H1 (cell line): ENCODE results near the gene PPP1R10. TPM values are rescaled to one million over a fixed set of nuclear protein-coding genes. Genes with fewer than 3 reads are reported as not detected.

Experiments
- CTCF ChIA-PET: fragments of 300-600 bp; sonication (Branson Sonifier 250); formaldehyde crosslinking; loops from one replicate; lab custom pipeline; 2021; ENCODE audit not compliant: partially characterized antibody; lab: Charles Lee
- POLR2A ChIA-PET: fragments of 300-600 bp; sonication (Branson Sonifier 250); formaldehyde crosslinking; loops from one replicate; lab custom pipeline; 2021; ENCODE audit warnings: inconsistent platforms; ENCODE audit not compliant: partially characterized antibody; lab: Charles Lee
- DNase-seq, 2 experiments: peaks; one replicate each; pipeline versions ENCODE4 v3.0.0 to v3.0.0-alpha.2; 2010 to 2022; ENCODE audit warnings: low spot score in 2 of 2, low read depth in 1 of 2, mixed read lengths in 1 of 2
- FAIRE-seq: peaks from 2 replicates; lab custom pipeline; 2011; peaks lifted over from hg19 to GRCh38; lab: Jason Lieb, UNC
- H2AFZ ChIP-seq: 2 replicates; pipeline ENCODE4 v1.8.1; 2012; ENCODE audit warnings: low read length, inconsistent platforms
- H2AK5ac ChIP-seq: 2 replicates; pipeline ENCODE4 v1.6.1; 2013; ENCODE audit warnings: low read depth, low read length
- H2BK120ac ChIP-seq: replicated peaks from 2 replicates; pipeline ENCODE3; 2013; ENCODE audit warnings: low read depth, low read length, inconsistent platforms
- H2BK12ac ChIP-seq: 2 replicates; pipeline ENCODE4 v1.6.1; 2013; ENCODE audit warnings: low read depth, low read length
- H2BK15ac ChIP-seq: 2 replicates; pipeline ENCODE4 v1.6.1; 2013; ENCODE audit warnings: low read length
- H2BK20ac ChIP-seq: 2 replicates; pipeline ENCODE4 v1.6.1; 2013; ENCODE audit warnings: low read length
- H2BK5ac ChIP-seq: 2 replicates; pipeline ENCODE4 v1.6.1; 2013; ENCODE audit warnings: low read depth, low read length
- H3K14ac ChIP-seq: 2 replicates; pipeline ENCODE4 v1.6.1; 2013; ENCODE audit warnings: inconsistent platforms; ENCODE audit not compliant: insufficient read length
- H3K18ac ChIP-seq: 2 replicates; pipeline ENCODE4 v1.6.1; 2013; ENCODE audit warnings: low read length; ENCODE audit errors: extremely low read depth
- H3K23ac ChIP-seq: 2 replicates; pipeline ENCODE4 v1.6.1; 2013; ENCODE audit warnings: inconsistent platforms; ENCODE audit not compliant: insufficient read length
- H3K23me2 ChIP-seq: 2 replicates; pipeline ENCODE4 v1.6.1; 2013; ENCODE audit warnings: low read depth, low read length
- H3K27ac ChIP-seq: 2 replicates; pipeline ENCODE4 v1.6.1; 2011; ENCODE audit warnings: low read depth, low read length, inconsistent platforms
- H3K27me3 ChIP-seq, 4 experiments: replicated peaks in 1 of 4; 1 replicate in 1 of 4; 2 replicates in 3 of 4; pipeline versions ENCODE4 v1.6.1 to v1.8.1; 2011 to 2013; ENCODE audit warnings: low read length in 3 of 4, mild to moderate bottlenecking in 3 of 4, inconsistent platforms in 2 of 4, mixed read lengths in 2 of 4, moderate library complexity in 1 of 4; ENCODE audit not compliant: control insufficient read depth in 3 of 4, insufficient read depth in 3 of 4; ENCODE audit errors: extremely low read depth in 1 of 4
- H3K36me3 ChIP-seq, 4 experiments: 2 replicates each; pipeline versions ENCODE4 v1.6.1 to v1.8.1; 2011 to 2013; ENCODE audit warnings: mild to moderate bottlenecking in 4 of 4, low read length in 3 of 4, moderate library complexity in 2 of 4, control low read depth in 1 of 4, inconsistent platforms in 1 of 4; ENCODE audit not compliant: insufficient read depth in 4 of 4, control insufficient read depth in 2 of 4
- H3K4ac ChIP-seq: replicated peaks from 2 replicates; pipeline ENCODE3; 2013; ENCODE audit warnings: low read length, low read depth, mixed read lengths, inconsistent platforms; ENCODE audit not compliant: insufficient read length
- H3K4me1 ChIP-seq, 4 experiments: replicated peaks in 1 of 4; 1 replicate in 1 of 4; 2 replicates in 3 of 4; pipeline versions ENCODE4 v1.6.1 to v1.8.1; 2011 to 2013; ENCODE audit warnings: low read length in 3 of 4, inconsistent platforms in 2 of 4, mixed read lengths in 1 of 4; ENCODE audit not compliant: insufficient read depth in 4 of 4, control insufficient read depth in 3 of 4
- H3K4me2 ChIP-seq, 2 experiments: 2 replicates each; pipeline versions ENCODE4 v1.6.1 to v1.8.1; 2011 to 2013; ENCODE audit warnings: low read depth in 2 of 2, low read length in 2 of 2, control low read depth in 1 of 2, inconsistent platforms in 1 of 2, mild to moderate bottlenecking in 1 of 2; ENCODE audit not compliant: insufficient read depth in 1 of 2
- H3K4me3 ChIP-seq, 4 experiments: fragments of 200-600, 300-600 bp in 1 of 4; sonication (generic), shearing (Covaris generic), sonication (Bioruptor Twin) in 1 of 4; 2 replicates each; pipeline versions ENCODE4 v1.5.1 to v1.8.1; 2011 to 2016; ENCODE audit warnings: low read length in 4 of 4, low read depth in 3 of 4, control low read depth in 2 of 4, inconsistent platforms in 2 of 4, mild to moderate bottlenecking in 2 of 4, mixed read lengths in 1 of 4, moderate library complexity in 1 of 4; ENCODE audit not compliant: insufficient read depth in 2 of 4; ENCODE audit errors: extremely low read depth in 1 of 4
- H3K56ac ChIP-seq: replicated peaks from 2 replicates; pipeline ENCODE3; 2013; ENCODE audit warnings: low read depth, mild to moderate bottlenecking, mixed read lengths, low read length, inconsistent platforms; ENCODE audit not compliant: insufficient read length
- H3K79me1 ChIP-seq: 2 replicates; pipeline ENCODE4 v1.6.1; 2013; ENCODE audit warnings: low read depth, low read length, control low read depth
- H3K79me2 ChIP-seq, 2 experiments: 2 replicates each; pipeline versions ENCODE4 v1.6.1 to v1.8.1; 2012 to 2013; ENCODE audit warnings: low read length in 2 of 2, mild to moderate bottlenecking in 2 of 2, inconsistent platforms in 1 of 2; ENCODE audit not compliant: insufficient read depth in 2 of 2, control insufficient read depth in 1 of 2
- H3K9ac ChIP-seq, 4 experiments: replicated peaks in 1 of 4; 1 replicate in 1 of 4; 2 replicates in 3 of 4; pipeline versions ENCODE4 v1.6.1 to v1.8.1; 2011 to 2013; ENCODE audit warnings: low read depth in 3 of 4, low read length in 3 of 4, control low read depth in 2 of 4, mild to moderate bottlenecking in 2 of 4, moderate library complexity in 2 of 4, inconsistent platforms in 1 of 4; ENCODE audit errors: extremely low read depth in 1 of 4
- H3K9me3 ChIP-seq, 2 experiments: 2 replicates each; pipeline versions ENCODE4 v1.6.1 to v1.8.1; 2012 to 2013; ENCODE audit warnings: mild to moderate bottlenecking in 2 of 2, moderate library complexity in 2 of 2, control low read depth in 1 of 2, inconsistent platforms in 1 of 2, low read depth in 1 of 2, low read length in 1 of 2, mixed read lengths in 1 of 2; ENCODE audit not compliant: insufficient read depth in 2 of 2
- H4K20me1 ChIP-seq, 2 experiments: replicated peaks in 1 of 2; 2 replicates each; pipeline versions ENCODE3 to v1.8.1; 2011 to 2013; ENCODE audit warnings: inconsistent platforms in 2 of 2, low read length in 2 of 2, mild to moderate bottlenecking in 1 of 2; ENCODE audit not compliant: insufficient read depth in 2 of 2, control insufficient read depth in 1 of 2
- H4K5ac ChIP-seq: 2 replicates; pipeline ENCODE4 v1.6.1; 2013; ENCODE audit warnings: low read length, low read depth, mixed read lengths, inconsistent platforms; ENCODE audit not compliant: insufficient read length
- H4K8ac ChIP-seq: 2 replicates; pipeline ENCODE4 v1.8.0; 2013; ENCODE audit warnings: mild to moderate bottlenecking, moderate library complexity, low read length, inconsistent platforms; ENCODE audit not compliant: insufficient read depth; ENCODE audit errors: extremely low read depth
- H4K91ac ChIP-seq: replicated peaks from 2 replicates; pipeline ENCODE3; 2013; ENCODE audit warnings: low read length, mixed read lengths, inconsistent platforms; ENCODE audit not compliant: insufficient read length
- CTCF ChIP-seq, 3 experiments: IDR thresholded peaks; 1 replicate in 2 of 3; 2 replicates in 1 of 3; pipeline versions ENCODE4 v1.5.1 to v1.6.1; 2011; ENCODE audit warnings: low read length in 3 of 3, mild to moderate bottlenecking in 3 of 3, inconsistent platforms in 2 of 3, low read depth in 1 of 3, moderate library complexity in 1 of 3; ENCODE audit not compliant: insufficient read depth in 1 of 3; ENCODE audit errors: control extremely low read depth in 1 of 3
- GABPA ChIP-seq: IDR thresholded peaks from 2 replicates; pipeline ENCODE4 v1.6.1; 2011; ENCODE audit warnings: mild to moderate bottlenecking, low read length, moderate library complexity, borderline replicate concordance; ENCODE audit not compliant: insufficient read depth
- GTF2F1 ChIP-seq: IDR thresholded peaks from 2 replicates; pipeline ENCODE4 v1.6.1; 2012; ENCODE audit warnings: low read depth, low read length, improper control_type of control experiment, borderline replicate concordance
- PHF8 ChIP-seq: fragments of 200-600 bp; sonication (generic); conservative IDR thresholded peaks from 2 replicates; pipeline ENCODE4 v1.7.1; 2012; ENCODE audit warnings: low read depth, mild to moderate bottlenecking, inconsistent platforms, low read length, moderate library complexity
- POLR2AphosphoS5 ChIP-seq: IDR thresholded peaks from 2 replicates; pipeline ENCODE4 v1.6.1; 2011; ENCODE audit warnings: low read depth, low read length
- SIN3A ChIP-seq, 2 experiments: IDR thresholded peaks in 1 of 2; conservative IDR thresholded peaks in 1 of 2; 2 replicates each; pipeline ENCODE4 v1.6.1; 2011 to 2012; ENCODE audit warnings: low read length in 2 of 2, improper control_type of control experiment in 1 of 2, low read depth in 1 of 2, mild to moderate bottlenecking in 1 of 2
- TAF1 ChIP-seq: IDR thresholded peaks from 2 replicates; pipeline ENCODE4 v1.6.1; 2011; ENCODE audit warnings: mild to moderate bottlenecking, low read depth, low read length
- WGBS, 2 experiments: shearing (Covaris generic) in 1 of 2; methylation state at CpG; one replicate each; pipeline versions ENCODE4 v1.1.6 to v1.1.7; 2013 to 2015; ENCODE audit warnings: low lambda C conversion rate in 2 of 2, mixed read lengths in 2 of 2, inconsistent platforms in 1 of 2, low coverage in 1 of 2, missing lambda C conversion rate in 1 of 2; ENCODE audit not compliant: insufficient replicate concordance in 2 of 2, insufficient coverage in 1 of 2, insufficient read length in 1 of 2; ENCODE audit errors: extremely low coverage in 1 of 2, missing lambda C conversion rate in 1 of 2; 5-methylcytosine and 5-hydroxymethylcytosine counted together
- polyA plus RNA-seq, 7 experiments: library from polyadenylated mRNA; depleted of rRNA in 3 of 7; stranded (reverse) in 5 of 7; unstranded in 2 of 7; fragments of >200 nt in 5 of 7; fragments of 200-250 nt in 2 of 7; gene quantifications; 1 replicate in 5 of 7; 2 replicates in 1 of 7; 4 replicates in 1 of 7; pipeline versions ENCODE4 v1.2.1 to v1.2.3, GENCODE V29; 2011 to 2013; ENCODE audit warnings: missing spikeins in 2 of 7, mixed read lengths in 2 of 7
- total RNA-seq: library from RNA; stranded (reverse); fragmentation: NEBNext Ultra II Directional; extraction: Animal tissue kit (Norgen Biotek cat#: 25700); gene quantifications from 2 replicates; pipeline ENCODE4 v1.2.1, GENCODE V29; 2021

The PPP1R10 gene
- total and polyA plus RNA-seq, 2 of the 8 experiments (the other 6 are each of a cell fraction or from before 2014, with no cell fraction given): 23.9 to 89.1 TPM

GRCh38 chr6:30626484-30627366 lies 9.7 kb upstream of the PPP1R10 start, which contains the start of gene ATAT1:
TSS of gene ATAT1 (plus strand) at chr6:30626874.
- ChIA-PET CTCF (interaction anchor here (0.6 to 1.5 kb wide), 7 partner anchors 14 to 160 kb away, joined by 3 to 5 read pairs (median 3); no protein-coding TSS in a partner anchor), POLR2A (interaction anchor here (0.7 to 7.0 kb wide), 21 partner anchors 8 to 115 kb away, joined by 3 to 62 read pairs (median 5); partner anchors contain the start of genes MDC1, MRPS18B and PPP1R10)
- FAIRE-seq: no peak
- TF ChIP-seq GABPA (peak; percentile 84), SIN3A (conservative IDR thresholded peaks at IDR 0.05 in 1 of 2, IDR thresholded peaks at IDR 0.05 in 1 of 2; ENCODE audit: low read depth in 1 of 2, low read length in 2 of 2) (peak; percentile 95 to 98), PHF8 (peak; percentile 76), GTF2F1 (no peak), TAF1 (peak; percentile 67), CTCF (IDR thresholded peaks at IDR 0.05; ENCODE audit: control extremely low read depth in 1 of 3, insufficient read depth in 1 of 3, low read depth in 1 of 3, low read length in 3 of 3) (peak; percentile 37 to 57 (median 44)), POLR2AphosphoS5 (peak; percentile 89)

More at GRCh38 chr6:30626484-30627366, 9.7 kb upstream of the PPP1R10 start, which contains the start of gene ATAT1:
- Histone ChIP-seq H4K20me1 (peaks cover 0 to 4% of the 10 kb centered on the region in 2 experiments), H2BK20ac (no peak within 1 kb of the TSS), H4K91ac (no peak within 1 kb of the TSS), H2BK120ac (no peak within 1 kb of the TSS), H3K4ac (no peak within 1 kb of the TSS), H4K8ac (peak within 1 kb of the TSS; percentile 81), H3K27me3 (no peaks in the 10 kb centered on the region), H3K56ac (no peak within 1 kb of the TSS), H4K5ac (peak within 1 kb of the TSS; percentile 24), H3K23ac (no peak within 1 kb of the TSS), H3K79me2 (peaks cover 0 to 8% of the 10 kb centered on the region in 2 experiments; a peak in 2 of 4 replicates), H2BK12ac (no peak within 1 kb of the TSS), H3K4me3 (peak within 1 kb of the TSS; percentile 79 to 88 (median 83)), H3K27ac (peak within 1 kb of the TSS; percentile 92), H3K4me1 (peaks cover 2 to 10% (median 4%) of the 10 kb centered on the region in 4 experiments; a peak in 5 of 7 replicates), H2BK15ac (0 out of 2 replicates have a peak within 1 kb of the TSS, but pooled peaks have one; percentile 77), H3K18ac (peak within 1 kb of the TSS; percentile 62), H3K4me2 (peak within 1 kb of the TSS; percentile 86 to 90), H3K14ac (no peak within 1 kb of the TSS), H3K36me3 (peaks cover 8 to 52% (median 31%) of the 10 kb centered on the region in 4 experiments), H2BK5ac (peak within 1 kb of the TSS; percentile 79), H2AK5ac (no peak within 1 kb of the TSS), H2AFZ (0 out of 2 replicates have a peak within 1 kb of the TSS, but pooled peaks have one; percentile 48), H3K9ac (peak within 1 kb of the TSS; percentile 41 to 85 (median 78)), H3K79me1 (no peaks in the 10 kb centered on the region), H3K9me3 (no peaks in the 10 kb centered on the region), H3K23me2 (peaks cover 5% of the 10 kb centered on the region)
- 10% methylated on average over 35 of the region's 36 CpGs; no CpG with 5 or more reads in 1 of the 2 experiments for WGBS, 2 experiments
- DNase-seq: peak; percentile 60 to 96
